Measurements from ENCODE around the gene IER5.
"Not testable (repeated sequence)": the region's sequence is repeated elsewhere in the genome, so short reads cannot be mapped to it uniquely, and the experiment has no call there.

Gene IER5

DNA sequence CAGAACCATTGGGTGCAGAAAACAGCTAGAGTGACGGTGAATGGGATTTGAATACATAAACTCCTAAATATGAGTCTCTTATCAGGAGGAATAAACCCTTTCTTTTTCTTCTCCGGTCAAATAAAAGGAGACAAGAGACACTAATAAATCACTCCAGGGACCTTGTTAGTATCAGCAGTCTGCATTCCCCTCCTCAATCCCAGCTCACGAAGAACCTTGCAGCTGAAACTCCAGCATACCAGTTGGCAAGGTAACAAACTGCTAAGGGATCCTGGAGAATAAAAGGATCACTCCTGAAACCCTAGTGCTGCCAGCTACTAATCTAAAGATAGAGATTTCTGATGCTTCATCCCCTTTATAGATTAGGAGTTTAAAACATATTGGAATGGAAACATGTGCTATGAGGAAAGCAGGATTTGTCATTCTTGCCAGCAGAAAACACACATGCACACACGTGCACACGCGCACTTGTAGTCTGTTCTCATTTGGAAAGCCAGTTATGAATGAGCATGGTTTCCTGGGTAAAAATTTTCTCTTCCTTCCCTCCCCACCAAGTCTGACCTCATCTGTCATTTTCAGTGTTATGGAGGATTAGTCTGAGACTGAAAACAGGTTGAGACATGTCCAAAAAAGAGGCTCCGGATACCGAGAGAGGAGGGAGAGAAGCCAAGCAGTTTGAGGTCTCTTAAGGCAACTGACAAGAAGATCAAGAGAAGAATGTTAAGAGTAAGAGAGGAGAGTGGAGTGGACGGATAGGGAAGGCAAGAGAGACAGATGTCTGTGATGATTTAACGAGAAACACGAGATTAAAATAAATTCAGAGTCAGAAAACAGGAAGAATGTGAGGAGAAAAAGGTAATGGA, 10.9 kb downstream of the IER5 start:
- DNase-seq: no peak

DNA sequence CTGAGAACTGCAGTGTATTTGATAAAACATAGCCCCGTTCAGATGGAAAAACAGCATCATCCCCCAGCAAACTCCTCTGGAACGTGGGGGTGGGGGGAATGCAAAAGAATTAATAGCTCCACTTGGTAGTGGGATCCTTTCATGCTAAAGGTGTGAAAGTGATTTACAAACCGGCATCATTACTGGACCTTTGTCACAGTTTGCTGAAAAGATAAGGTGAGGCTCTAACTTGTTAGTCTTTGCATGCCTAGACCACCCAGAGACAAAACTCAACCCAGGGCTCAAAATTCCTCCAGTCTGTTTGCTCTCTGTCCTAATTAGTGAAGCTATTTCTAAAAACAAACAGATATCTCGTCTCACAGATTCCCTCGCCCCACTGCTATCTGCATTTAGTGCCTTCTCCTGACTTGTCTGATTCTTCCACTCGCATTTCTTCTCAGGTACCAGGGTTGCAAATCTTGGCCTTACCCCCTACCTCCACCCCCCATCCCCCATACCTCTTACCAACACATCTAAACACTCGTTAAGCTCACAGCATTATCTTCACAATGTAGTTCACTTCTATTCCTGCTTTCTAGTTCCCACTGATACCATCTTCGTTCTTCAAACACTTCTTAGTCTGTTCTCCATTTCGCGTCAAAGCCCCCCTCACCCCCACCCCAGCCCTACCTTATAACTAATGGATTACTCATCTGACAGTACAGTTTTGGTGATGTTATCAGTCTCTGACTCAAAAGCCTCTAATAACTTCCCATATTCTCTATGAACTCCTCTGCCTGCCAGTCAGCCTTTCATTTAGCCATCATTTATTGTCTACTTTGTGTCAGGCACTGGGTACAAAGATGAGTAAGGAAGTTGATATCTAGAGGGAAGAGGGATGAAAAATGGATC, 11.8 kb downstream of the IER5 start:
- DNase-seq: no peak

DNA sequence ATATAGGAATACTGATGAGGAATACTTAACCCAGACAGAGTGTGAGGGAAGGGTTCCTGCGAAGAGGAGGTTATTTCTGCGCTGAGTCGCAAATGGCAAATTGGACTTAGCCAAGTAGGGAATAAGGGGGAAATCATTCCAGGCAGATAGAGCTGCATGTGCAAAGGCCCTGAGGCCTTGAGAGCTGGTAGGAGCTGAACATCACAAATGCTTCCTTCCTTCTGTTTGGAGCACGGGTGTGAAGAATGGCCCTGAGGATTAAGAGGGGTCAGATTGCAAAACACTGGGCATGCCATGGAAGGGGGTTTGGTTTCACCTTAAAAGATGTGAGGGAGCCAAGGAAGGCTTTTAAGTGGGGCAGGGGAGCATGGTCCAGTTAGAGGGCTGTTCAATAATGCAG, 12.4 kb downstream of the IER5 start:
- DNase-seq: no peak

DNA sequence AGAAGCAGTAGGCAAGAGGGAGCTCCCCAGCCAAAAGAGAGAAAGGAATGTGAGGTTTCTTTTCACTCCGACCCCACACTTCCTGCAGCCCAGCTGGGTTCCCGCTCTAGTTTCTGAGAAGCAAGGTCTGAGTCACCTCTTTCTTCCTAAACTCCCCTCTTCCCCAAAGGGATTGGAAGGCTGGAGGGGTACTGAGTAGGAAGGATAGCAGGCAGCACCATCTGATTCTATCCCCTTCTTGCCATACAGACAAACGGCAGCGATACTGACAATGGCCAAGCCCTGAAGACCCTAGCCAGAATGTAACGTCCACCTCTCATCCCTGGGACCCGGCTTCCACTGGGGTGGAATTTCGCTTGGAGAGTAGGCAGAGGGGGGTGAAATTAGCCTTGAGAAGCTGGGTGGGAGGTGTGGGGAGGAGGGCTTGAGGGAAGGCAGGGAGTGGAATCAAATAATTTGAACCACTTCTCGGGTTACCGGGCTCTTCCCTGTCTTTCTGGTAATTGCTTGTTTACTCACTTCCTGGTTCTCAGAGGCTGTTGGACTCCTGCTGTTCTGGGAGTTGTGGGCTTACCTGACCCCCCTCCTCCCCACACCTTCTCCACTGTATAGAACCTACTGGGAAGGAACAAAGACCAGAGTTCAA, 13.2 kb downstream of the IER5 start:
- DNase-seq: no peak

DNA sequence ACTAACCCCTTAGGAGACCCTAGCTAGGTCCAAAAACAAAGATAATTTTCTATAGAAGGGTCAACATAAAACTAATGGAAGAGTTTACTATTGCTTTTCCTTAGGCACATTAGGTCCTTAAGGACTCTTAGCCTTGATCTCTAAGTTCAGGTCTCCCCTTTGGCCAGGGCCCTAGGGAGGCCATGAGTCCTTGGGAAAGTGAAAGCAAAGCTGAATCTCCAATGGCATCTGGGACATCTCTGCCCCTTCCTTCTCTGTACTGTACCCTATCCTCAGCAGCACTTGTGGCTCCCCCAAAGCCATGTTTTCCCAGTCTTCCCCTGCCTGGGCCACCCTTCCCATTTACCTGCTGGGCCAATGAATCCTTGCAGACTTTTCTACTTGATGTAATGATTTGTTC, 14.3 kb downstream of the IER5 start:
- no peak for DNase-seq

DNA sequence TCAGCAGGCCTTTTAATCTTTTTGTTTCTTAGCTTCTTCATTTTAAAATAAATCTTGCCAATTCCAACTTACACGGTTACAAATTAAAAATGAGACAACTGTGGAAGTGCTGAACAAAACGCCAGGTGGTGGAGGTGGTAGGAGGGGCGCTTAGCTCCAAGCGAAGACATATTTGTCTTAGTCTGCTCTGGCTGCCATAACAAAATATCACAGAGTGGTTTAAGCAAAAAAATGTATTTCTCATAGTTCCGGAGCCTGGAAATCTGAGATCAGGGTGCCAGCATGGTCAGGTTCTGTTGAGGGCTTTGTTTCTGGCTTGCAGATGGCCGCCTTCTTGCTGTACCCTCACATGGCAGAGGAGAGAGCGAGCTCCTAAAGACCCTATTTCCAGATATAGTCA, 14.9 kb downstream of the IER5 start:
- DNase-seq: no peak

DNA sequence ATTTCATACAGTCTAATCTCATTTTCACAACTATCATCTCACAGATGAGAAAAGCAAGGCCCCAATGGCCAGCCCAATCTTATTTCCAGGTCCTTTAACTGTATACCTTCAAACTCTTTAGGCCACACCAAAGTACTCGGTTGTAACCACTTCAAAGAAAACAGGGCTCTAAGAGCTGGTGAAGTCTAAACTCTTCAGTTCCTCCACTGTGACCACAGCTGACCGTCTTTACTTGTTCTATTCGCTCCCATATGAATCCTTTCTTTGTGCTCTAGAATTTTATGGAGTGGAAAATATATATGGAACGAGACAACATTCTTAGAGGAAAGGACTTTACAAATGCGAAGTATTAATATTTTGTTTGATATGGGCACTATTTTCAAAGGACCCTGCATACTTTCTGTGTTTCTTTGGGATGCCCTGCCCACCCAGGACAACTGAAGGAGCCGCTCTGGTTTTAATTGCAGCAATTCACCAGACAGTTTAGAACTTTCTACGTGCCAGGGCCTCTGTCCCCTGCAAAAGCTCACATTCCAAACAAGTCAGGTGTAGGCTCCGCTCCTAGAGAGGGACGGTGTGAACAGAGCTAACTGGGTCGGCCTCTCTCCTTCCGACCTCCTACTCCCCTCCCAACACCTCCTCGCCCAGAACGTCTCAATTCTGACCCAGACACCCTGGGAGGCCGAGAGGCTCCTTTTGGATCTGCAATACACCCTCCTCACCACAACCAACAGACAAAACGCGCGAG, 15.7 kb downstream of the IER5 start:
- DNase-seq: no peak

DNA sequence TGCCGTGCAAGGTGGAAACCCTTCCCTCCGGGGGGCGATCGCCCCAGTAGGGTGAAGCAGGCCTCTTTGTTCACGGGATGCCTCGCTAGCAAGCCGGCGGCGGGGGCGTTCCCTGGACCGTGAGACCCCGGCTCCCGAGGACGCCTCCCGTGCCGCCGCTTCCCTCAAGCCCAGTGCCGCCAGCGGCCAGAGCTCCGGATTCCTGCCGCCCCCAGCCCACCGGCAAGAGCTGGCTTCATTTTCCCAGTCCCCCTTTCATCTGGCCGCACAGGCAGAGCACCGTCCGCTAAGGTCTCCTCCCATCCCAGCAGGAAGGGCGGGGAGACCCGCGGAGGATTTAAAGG, 16.3 kb downstream of the IER5 start:
- DNase-seq: peak; percentile 57

DNA sequence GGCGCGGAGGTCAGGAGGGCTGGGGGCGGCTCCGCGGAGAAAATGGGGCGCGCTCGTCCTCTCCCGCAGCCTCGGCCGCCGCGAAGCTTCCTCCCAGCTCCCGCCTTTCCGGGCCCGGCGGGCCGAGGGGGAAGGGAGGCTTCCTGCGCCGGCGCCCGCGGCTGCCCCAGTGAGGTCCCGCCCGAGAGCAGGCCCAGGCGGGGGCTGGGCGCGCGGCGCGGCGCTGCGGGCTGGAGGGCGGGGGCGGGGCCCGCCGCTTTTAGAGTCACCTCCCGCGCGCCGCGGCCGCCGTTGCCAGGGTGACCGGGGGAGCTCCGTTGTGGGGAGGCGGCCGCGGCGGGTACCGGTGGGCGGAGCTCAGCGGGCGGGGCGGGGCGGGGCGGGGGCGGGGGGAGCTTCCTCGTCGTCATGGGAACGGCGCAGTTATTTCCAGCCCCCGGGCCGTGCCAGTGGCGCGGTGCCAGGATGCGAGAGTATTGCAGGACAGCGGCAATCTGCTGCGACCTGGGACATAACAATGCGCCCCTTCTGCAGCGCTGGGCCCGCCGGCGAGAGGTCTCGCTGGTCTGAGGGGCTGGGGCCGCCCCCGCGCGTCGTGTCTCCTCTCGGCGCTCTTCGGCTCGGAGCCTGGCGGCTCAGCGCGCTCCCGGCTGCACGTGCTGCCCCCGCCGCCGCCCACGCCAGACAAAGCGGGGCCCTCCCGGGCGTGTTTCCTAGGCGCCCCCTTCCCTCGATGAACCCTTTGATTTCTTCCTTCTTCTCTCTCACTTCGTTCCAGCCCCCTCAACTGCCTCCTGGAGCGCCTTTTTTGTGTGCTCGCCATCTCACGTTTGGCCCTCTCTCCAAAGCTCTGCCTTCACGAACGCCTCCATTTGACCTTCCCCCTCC, 16.9 kb downstream of the IER5 start:
- DNase-seq: peak; percentile 94

DNA sequence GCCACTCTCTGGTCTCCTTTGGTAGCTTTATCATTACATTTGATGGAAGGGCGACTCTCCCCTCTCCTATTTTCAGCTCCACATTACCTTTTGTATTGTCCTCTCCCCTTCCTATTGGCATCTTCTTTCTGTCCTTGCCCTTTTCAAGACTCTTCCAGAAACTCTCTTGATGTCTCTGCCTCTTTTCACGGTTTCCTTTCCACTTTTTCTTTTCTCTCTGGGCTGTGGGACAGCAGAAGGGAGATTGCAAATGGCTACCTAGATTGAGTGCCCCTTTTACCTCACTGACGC, 17.5 kb downstream of the IER5 start:
- DNase-seq: no peak

DNA sequence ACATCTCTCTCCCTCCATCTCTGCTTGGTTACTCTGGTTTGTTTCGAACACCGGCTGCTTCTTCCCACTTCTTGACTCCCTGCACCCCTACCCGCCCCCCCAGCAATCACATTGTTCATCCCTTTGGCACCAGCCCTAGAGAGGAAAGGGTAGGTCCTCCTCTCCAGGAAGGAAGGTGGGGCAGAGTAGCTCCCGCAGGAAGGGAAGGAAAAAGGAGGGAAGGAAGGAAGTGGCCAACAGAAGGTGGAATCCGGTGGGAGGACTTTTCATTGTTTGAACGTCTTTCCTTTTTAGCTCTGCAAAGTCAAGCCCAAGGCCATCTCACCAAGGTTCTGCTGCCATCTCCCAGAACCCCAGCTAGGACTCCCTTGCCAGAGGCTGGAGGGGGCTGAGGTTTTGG, 18.0 kb downstream of the IER5 start:
- no peak for DNase-seq

DNA sequence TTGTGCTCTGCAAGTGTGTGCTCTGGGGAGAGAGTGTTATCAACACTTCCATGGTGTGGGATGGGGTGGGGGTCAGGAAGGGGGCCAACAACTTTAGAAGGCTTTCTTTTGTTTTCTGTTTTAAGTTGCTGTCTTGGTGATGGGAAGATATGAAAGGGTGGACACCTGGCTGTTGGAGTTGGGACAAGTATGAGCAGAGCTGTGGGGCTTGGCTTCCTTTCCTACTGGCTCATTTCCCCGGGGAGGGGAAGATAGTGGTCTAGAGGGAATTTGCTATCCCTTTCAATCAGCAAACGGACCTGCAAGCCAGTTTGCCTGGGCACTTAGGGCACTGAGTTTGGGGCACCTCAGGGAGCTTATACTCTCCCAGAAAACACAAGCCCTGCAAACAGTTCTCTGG, 19.2 kb downstream of the IER5 start:
- no peak for DNase-seq

DNA sequence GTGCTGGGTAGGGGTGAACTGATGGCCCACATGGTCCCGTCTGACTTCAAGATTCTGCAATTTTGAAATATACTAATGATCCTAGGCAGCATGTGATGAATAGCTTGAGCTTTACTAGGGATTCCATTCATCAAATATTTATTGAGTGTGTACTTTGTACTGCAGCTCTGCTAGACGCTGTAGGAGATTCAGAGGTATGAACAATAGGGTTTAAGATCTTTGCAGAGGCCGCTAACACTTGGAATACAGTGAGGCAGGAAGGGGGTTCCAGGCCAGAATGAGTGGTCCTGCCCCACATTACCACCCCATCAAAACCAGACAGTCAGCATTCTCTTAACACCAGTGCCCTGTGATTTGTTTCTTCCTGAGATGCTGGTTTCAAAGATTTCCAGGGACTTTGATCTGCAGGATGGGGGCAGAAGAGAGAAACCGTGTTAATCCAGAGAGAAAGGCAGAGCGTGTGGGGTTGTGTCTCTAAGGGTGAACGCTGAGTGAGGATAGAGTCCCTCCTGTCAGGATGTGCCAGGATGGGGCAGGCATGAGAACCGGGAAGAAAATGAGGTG, 19.9 kb downstream of the IER5 start:
- DNase-seq: no peak

DNA sequence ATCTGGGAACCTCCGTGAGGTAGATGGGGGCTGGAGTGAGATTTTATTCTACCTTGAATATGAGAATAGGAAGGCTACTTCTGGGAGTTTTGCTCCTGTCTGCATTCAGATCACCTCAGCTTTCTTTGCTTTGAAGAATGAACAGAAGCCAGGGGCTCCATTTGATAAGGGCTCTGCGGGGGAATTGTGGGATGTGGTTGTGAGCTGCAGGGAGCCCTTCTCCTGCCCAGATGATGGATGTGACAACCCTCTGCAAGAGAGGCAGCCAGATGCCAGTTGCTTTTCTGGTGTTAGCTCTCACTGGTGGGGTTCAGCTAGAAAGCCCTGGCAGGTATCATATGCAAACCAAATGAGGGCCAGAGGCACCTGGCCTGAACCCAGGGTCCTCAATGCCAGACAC, 21.5 kb downstream of the IER5 start:
- no peak for DNase-seq

DNA sequence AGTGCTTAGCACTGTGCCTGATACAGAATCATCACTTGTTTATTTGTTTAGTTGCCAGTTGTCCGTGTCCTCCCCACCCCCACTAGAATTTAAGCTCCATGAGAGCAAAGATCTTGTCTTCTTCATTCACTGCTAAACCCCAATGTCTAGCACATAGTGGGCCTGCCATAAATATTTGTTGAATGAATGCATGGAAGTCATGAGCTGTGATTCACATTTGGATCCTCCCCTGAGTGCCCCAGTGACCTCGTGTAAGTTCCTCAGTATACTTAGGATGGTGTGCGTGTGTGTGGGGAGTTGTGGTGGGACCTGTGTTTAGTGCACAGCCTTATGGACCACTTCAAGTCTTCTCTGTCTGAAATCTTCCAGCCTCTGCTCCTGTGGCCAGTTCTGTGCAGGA, 23.1 kb downstream of the IER5 start:
- DNase-seq: no peak

DNA sequence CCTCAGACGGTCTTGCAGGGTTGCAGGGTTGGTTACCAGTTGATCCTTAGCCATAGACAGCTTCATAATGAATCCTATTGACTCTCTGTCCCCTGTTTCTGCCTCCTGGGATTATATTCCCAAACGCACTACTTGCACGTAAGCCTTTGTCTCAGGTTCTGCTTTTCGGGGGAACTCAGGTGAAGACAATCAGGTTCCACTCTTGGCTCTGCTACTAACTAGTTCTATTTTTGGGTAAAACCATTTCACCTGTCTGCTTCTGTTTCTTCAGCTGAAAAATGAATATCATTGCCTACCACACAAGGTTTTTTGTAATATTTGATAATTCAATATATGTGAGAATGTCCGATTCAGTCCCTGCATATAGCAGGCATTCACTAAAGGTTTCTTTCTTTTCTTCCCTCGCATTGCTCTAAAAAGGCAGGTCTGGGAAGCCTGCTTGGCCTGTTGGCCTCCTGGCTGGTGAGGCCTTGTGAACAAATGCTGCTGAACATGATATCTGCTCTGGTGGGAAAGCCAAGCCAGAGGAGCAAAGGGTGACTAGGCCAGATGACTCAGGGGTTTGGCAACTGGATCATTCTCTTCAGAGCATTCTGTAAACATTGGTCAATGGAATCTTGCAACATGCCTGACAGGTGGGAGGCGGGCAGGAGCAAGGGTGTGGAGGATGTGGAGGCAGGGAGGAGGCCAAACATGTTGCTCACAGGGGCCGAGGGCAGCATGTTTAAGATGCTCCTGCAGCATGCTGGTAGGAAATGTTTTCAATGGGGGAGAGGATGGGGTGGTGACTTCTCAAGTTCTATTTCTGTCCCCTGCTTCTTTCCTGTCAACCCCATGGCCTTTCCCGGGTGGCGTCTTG, 23.8 kb downstream of the IER5 start:
- DNase-seq: no peak

DNA sequence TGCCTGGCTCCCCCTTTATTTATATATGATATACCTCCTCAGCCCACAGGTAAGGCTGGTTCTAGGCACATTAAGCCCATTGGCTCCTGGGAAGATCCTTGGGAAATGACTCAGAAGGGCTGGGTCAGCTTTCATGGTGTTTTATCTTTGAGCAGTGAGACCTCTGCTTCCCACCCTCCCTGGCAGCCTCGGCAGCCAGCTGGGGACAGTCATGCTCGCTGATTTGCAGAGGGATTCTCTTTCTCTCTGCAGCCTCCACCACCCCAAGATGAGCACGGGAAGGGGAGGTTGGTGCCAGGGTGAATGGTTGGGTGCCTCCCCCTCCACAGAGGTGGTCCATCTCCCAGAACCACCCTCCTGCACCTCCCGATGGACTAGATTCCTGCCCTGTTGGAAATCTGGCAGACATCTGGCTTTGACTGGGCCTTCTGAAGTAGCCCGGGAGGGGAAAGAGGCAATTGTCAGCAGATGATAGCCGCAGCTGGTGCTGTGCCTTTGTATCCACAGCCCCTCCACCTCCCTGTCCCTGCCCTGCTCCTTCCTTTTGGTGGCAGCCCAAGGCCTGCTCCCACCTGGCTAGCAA, 24.6 kb downstream of the IER5 start:
- DNase-seq: no peak

DNA sequence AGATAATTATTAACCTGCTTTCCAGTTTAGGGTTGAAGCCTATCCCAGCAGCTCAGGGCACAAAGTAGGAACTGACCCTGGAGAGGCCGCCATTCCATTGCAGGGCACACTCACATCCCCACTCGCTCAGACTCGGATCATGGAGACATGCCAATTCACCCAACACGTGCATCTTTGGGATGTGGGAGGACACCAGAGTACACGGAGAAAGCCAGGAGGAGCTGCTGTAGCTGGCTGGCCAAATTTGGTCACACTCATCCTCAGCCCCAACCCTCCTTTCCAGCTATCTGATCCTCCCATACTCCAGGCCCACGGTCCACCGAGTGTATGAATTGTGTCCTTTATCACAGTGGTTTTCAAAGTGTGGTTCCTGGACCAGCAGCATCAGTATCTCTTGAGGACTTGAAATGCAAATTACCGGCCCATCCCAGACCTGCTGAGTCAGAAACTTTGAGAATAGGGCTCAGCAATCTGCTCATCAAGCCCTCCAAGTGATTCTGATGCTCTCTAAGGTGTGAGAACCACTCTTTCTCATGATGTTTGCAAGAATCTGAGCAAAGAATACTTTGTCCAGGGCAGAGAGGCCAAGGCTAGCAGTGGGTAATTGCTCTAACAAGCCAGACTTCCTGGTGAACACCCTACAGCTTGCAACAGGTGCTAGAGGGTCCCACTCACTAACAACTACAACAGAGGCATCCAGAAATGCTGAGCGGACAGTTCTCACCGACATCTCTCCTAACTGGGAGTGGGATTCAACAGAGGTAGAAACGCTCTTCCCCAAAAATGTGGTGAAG, 26.3 kb downstream of the IER5 start:
- DNase-seq: no peak

DNA sequence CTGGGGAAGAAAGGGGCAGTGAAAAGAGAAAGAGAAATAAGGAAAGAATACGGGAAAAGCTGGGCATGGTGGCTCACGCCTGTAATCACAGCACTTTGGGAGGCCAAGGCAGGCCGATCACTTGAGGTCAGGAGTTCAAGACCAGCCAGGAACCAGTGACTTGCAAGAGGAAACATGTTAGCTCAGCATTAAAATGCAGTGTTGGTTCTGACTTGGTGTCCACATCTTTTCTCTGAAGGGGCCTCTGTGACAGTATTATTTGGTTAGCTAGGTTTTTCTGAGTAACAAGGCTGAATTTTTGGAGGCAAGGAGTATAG, 26.8 kb downstream of the IER5 start:
- DNase-seq: no peak

DNA sequence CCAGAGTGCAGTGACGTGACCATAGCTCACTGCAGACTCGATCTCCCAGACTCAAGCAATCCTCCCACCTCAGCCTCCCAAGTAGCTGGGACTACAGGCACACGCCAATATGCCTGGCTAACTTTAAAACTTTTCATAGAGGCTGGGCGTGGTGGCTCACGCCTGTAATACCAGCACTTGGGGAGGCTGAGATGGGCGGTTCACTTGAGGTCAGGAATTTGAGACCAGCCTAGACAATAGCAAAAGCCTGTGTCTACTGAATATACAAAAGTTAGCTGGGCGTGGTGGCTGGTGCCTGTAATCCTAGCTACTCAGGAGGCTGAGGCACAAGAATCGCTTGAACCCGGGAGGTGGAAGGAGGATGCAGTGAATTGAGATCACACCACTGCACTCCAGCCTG, 27.5 kb downstream of the IER5 start:
- DNase-seq: not testable (repeated sequence)
